GM19467 (cell line): Measurements from ENCODE around the gene SNCA.

Source experiments
- ATAC-seq: cut with Tn5 transposase; IDR thresholded peaks from one replicate; pipeline ENCODE4 v1.9.1; 2021; ENCODE audit warnings: mild to moderate bottlenecking, moderate library complexity; ENCODE audit not compliant: unreplicated experiment

Gene SNCA

GRCh38 chr4:89757154-89757719, 79.7 kb downstream of the SNCA start:
- ATAC-seq: no peak

DNA sequence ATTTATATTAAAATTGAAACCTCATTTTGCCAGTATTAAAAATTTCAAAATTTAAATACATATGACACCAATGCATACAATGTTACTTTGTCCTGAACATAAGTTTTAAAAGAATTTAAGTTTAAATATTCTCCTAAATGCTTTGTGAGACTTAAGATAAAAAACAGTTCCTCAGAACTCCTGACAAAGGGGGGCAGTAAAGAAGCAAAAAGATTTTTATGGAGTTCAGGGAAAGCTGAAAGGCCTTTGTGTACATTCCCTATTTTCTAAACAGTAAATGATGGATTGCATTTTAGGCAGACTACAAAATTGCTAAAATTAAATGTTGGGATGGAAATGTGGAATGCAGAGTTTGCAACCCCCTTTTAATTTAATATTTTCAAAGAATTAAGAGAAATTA, 81.7 kb downstream of the SNCA start:
- no peak for ATAC-seq

- ATAC-seq: no peak
Measured at GRCh38 chr4:89754531-89754930, 82.4 kb downstream of the SNCA start.

- no peak for ATAC-seq
Measured at GRCh38 chr4:89753601-89754066, 83.3 kb downstream of the SNCA start.

DNA sequence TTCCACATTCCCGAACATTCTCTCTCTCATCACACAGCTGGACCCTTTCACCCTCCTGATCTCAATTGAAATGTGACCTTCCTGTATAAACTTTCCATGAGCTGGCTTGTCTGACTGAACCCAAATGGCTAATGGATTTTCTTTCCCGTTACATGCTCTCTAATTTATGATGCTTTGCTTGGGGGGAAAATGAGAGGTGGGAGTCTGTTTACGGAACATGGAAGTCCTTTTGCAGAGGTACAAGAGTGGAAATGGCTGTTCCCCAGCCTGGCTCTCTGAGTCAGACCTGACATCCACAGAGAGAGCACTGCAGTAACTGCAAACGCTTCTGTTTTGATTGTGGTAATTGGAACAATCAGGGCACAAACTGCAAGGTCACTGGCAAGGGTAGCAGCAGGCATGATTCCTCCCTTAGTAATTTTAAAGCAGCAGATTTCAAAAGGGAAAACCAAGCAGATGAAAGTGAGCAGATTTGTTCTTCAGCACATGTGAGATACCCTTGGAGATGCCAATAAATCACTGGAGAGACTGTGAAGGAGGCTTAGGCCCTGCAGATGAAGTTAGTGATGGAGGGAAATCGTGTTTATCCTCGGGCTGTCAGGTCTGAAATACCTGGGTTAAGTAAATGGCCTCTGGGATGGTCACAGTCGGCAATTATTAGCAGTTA, 83.9 kb downstream of the SNCA start:
- no peak for ATAC-seq

DNA sequence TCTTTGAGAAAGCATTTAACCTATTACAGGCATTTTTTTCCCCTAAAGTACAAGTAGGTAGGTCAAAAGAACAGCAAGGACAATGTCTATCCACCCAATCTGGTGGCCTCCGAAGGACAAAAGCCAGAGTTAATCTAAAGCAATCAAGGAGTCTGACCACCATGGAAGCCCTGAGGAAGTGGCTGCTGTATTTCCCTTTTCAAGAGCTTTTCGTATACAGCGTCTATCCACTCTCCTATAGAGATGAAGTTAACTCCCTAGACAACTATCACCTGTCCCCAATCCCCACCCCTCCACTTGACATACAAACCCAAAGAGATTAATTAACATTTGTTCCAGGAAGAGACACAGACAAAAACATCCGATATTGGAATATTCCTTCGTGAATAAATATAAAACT, 85.5 kb downstream of the SNCA start:
- no peak for ATAC-seq

- ATAC-seq: no peak
Measured at GRCh38 chr4:89746377-89746776, 90.6 kb downstream of the SNCA start.

DNA sequence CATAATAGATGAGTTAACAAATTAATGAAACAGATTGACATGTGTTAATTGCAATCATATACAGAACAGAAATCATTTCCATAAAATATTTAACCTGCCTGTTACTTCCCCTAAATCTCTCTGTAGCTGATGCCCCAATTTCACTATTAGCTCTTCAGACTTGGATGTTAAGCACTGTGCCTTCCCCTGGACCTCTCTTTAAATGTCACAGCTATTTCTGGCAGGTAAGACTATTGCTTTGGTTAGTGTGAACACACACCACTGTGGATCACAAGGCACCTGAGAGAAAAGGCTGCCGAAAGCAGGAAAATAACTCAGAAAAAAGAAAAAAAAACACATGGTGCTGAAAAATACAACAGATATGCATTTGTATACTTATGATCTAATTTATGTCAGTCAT, 91.3 kb downstream of the SNCA start:
- no peak for ATAC-seq

GRCh38 chr4:89744914-89745313, 92.0 kb downstream of the SNCA start:
- no peak for ATAC-seq

DNA sequence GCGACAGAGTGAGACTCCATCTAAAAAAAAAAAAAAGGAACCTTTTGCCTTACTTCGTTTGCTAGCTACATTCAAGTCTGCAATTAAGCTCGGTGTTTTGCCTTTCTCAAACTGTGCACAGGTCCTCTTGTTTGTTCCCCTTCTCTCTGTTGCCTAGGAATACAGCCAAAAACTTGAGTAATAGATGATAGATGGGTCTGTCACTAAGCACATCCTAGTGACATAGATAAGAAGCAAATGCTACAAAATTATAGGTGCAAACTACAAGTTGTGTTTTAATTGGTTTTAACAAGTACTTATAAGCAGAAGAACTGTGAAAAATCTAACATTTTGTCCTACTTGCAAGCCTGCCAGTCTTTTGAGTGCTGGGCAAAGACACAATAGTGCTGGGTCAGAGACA, 95.2 kb downstream of the SNCA start:
- no peak for ATAC-seq

GRCh38 chr4:89739311-89739988, 97.5 kb downstream of the SNCA start:
- no peak for ATAC-seq

DNA sequence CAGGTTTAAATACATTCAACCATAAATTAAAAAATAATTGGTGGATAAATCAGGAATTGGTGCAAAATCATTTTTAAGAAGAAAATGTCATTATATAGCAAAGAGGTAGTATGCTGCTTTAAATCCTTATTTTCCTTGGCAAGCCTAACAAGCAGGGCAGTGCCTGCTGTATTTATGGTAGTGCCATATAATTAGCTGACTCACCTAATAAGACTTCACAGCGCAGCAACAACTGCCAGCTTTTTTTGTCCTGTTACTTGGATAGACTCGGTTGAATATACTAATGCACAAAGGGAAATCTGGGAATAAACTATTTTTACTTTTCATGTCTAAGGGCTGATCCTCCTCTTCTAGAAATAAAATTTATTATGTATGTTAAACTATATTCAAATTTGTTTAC, 99.1 kb downstream of the SNCA start:
- ATAC-seq: no peak

DNA sequence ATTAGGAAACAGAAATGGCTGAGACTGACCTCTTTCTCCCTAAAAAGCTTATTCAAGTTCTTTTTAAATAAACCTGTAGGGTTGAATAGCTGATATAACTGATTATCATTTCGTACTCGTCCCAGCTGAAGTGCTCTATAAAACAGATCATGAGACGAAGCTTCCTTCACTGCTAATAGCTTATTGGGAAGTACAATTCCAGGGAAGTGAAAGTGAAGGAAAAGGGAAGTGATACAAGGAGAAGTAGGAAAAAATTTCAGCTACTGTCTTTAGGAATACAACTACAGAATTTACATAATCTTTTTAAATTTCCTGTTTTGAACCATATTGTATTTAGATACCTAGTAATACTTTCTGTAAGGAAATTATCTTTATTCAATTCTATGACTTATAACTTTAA, 103.0 kb downstream of the SNCA start:
- no peak for ATAC-seq

- no peak for ATAC-seq
Measured at GRCh38 chr4:89727238-89727637, 109.7 kb downstream of the SNCA start.

DNA sequence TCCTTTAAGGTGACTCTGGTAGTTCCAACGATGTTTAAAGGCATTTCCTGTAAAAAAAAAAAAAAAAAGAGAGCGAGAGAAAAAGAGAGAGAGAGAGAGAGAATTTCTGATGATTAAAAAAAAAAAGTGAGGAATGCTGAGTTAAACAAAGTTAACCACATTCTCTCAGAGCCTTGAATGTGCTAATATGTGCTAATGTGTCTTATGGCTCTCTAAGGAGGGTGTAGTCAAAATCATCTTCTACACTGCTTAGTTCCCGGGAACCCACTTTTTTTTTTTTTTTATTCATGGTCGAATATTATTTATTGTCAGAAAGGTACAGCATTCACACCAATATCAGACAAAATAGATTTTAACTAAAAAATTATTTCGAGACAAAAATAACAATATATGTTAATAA, 111.7 kb downstream of the SNCA start:
- no peak for ATAC-seq

DNA sequence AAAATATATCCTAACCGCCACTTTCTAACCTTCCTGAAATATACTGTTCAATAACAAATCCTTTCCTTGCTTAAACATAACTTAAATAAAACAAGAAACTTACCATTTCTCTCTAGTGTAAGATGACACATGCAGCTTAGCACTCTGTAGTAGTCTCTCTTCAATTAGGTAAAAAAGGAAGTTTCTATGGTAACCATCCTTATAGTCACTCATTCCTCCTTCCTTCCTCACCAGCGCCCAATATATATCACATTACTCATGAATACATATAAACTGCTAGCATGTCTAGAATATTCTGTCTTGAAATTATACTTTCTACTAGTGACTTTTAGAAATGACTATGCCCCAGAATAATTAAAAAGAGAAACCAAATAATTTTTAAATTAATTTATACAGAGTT, 112.2 kb downstream of the SNCA start:
- ATAC-seq: no peak

DNA sequence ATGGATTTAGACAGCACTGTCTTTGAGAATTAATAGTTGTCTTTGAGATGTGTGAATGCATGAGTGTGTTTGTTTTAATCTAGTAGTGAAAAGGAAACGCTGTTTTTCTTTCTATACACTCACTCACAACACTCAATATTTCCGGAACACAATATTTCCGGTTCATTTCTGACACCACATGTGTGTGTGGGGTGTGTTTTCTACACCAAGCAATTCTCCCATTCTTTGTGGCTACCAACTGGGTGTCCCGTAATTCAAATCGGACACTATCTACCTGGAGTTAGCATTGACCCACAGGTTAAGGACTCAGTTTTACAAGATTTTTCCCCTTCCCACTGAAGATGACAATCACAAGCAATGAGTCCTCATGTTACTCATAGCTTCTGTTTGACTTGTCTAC, 113.9 kb downstream of the SNCA start:
- no peak for ATAC-seq

- ATAC-seq: no peak
Measured at GRCh38 chr4:89722517-89722916, 114.4 kb downstream of the SNCA start.

DNA sequence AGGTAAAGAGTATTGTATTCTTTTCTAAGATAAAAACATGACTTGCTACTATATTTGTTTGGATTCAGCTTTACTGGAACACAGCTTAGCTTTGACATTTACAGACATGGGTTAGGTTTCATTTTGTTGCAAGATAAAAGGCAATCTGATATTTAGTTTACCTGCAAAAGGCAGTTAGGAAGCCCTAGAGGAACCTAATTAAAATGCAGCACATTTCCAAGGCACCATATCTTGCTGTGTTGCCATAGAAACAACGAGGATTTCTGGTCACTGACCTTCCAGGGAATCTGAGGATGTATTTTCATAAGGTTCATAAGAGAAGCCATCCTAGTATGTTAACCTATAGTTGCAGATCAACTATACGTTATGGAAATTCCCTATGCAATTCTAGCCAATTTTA, 116.0 kb downstream of the SNCA start:
- ATAC-seq: no peak

GRCh38 chr4:89719536-89720090, 117.3 kb downstream of the SNCA start:
- ATAC-seq: no peak

DNA sequence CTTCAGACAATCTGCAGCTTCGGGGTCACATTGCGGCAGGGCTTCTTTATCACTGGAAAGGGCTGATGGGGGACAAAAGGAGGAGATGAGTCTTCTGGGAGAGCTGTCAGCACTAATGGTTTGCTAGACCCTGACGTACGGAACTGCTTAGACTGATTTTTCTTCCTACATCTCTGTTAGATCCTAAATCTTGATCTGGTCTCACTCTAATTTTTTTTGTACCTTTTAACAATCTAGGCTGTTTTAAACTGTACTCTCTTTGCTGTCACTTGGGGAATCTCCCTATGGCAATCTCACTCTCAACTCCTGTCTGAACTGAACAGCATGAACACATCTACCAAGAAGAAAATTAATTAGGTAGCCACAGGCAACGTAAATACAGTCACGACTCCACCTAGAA, 120.1 kb downstream of the SNCA start:
- ATAC-seq: no peak

DNA sequence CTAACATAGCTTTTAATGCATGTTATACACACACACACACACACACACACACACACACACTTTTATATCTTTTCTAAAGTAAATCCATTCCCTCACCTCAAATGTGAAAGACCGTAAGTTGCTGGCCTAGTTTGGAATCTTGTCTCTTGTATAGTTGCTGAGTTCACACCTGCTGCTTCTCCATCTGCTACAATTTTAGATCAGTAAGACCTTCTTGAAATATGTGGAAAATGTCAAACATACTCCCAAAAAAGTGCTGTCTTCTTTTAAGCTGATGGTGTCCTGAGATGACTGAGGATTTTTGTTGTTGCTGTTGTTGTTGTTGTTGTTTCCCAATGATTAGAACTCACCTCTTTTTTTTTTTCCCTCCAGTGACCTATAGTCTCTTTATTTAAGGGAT, 121.3 kb downstream of the SNCA start:
- ATAC-seq: no peak
